Measurements from ENCODE around the gene MAST4. TPM values are rescaled to one million over a fixed set of nuclear protein-coding genes. Genes with fewer than 3 reads are reported as not detected.

The MAST4 gene
- polyA plus RNA-seq, 2 of the 4 experiments (the other 2 are of a cell fraction), result 1.2 to 5.8 TPM

- TF ChIP-seq ZNF302 (CRISPR knock-in tag; IDR thresholded peaks at IDR 0.05) (no peak), NR3C1 (IDR thresholded peaks at IDR 0.05) (no peak), EHF (CRISPR knock-in tag; IDR thresholded peaks at IDR 0.05) (no peak), E2F6 (IDR thresholded peaks at IDR 0.05; ENCODE audit: borderline replicate concordance, low read depth) (no peak)
Observed at GRCh38 chr5:66966439-66966838, 370.2 kb downstream of the MAST4 start (continued).

GRCh38 chr5:66967102-66967501 lies 370.9 kb downstream of the MAST4 start:
- 80% methylated on average over 3 of the region's 3 CpGs for WGBS (ENCODE audit: missing lambda C conversion rate)
- H3K9me3 ChIP-seq, result no peaks in the 10 kb centered on the region
- POLR2A ChIA-PET, result no interaction called here
- peaks cover 21% of the 10 kb centered on the region for H3K4me1 ChIP-seq
- no peak for ATAC-seq
- no peak overlapping the region for H3K4me3 ChIP-seq
- TF ChIP-seq FOSL2 (IDR thresholded peaks at IDR 0.05) (no peak), FOSL2 (CRISPR knock-in tag; IDR thresholded peaks at IDR 0.05) (no peak), BHLHE40 (IDR thresholded peaks at IDR 0.05; ENCODE audit: low read depth, low read length) (no peak), HOXA7 (CRISPR knock-in tag; IDR thresholded peaks at IDR 0.05) (no peak), NPAS2 (CRISPR knock-in tag; IDR thresholded peaks at IDR 0.05; ENCODE audit: borderline replicate concordance) (no peak), CBX2 (IDR thresholded peaks at IDR 0.05; ENCODE audit: borderline replicate concordance, low read depth) (no peak), ZSCAN20 (CRISPR knock-in tag; IDR thresholded peaks at IDR 0.05) (no peak), ZNF302 (CRISPR knock-in tag; IDR thresholded peaks at IDR 0.05) (no peak)
- no peak for DNase-seq (ENCODE audit: low read depth in 1 of 2, low spot score in 1 of 2)
- no peak for FAIRE-seq
- no peak overlapping the region; a peak in 1 of 6 replicates for H3K27ac ChIP-seq
- CTCF ChIA-PET, result interaction anchor here (1.0 kb wide), 1 partner anchor 11 kb away, joined by 3 read pairs; no protein-coding TSS in a partner anchor
- H3K4me2 ChIP-seq, result no peak overlapping the region

GRCh38 chr5:66967826-66968262 lies 371.7 kb downstream of the MAST4 start:
- no peak for ATAC-seq
- DNase-seq (ENCODE audit: low read depth in 1 of 2, low spot score in 1 of 2), result no peak
- no peak for TF ChIP-seq EHMT2 (IDR thresholded peaks at IDR 0.05; ENCODE audit: low read depth)
- no peak for TF ChIP-seq SREBF2 (IDR thresholded peaks at IDR 0.05)
- no peak for TF ChIP-seq MYC (IDR thresholded peaks at IDR 0.05; ENCODE audit: borderline replicate concordance, low read length)
- TF ChIP-seq PHF8 (IDR thresholded peaks at IDR 0.05; ENCODE audit: borderline replicate concordance, low read depth), result no peak
- no peak for TF ChIP-seq ZSCAN20 (CRISPR knock-in tag; IDR thresholded peaks at IDR 0.05)
- no peak for TF ChIP-seq POLR2AphosphoS2 (conservative IDR thresholded peaks at IDR 0.05; ENCODE audit: low read length)
- TF ChIP-seq RARB (CRISPR knock-in tag; IDR thresholded peaks at IDR 0.05), result no peak
- TF ChIP-seq MAFK (IDR thresholded peaks at IDR 0.05; ENCODE audit: partially characterized antibody), result no peak
- no peak for TF ChIP-seq HEYL (CRISPR knock-in tag; IDR thresholded peaks at IDR 0.05)
- TF ChIP-seq USF2 (IDR thresholded peaks at IDR 0.05), result no peak
- TF ChIP-seq NPAS2 (CRISPR knock-in tag; IDR thresholded peaks at IDR 0.05; ENCODE audit: borderline replicate concordance), result no peak
- no peak for TF ChIP-seq RCOR1 (IDR thresholded peaks at IDR 0.05; ENCODE audit: low read depth, low read length)
- 0 out of 3 replicates have a peak overlapping the region, but pooled peaks have one; percentile 17 for H3K4me2 ChIP-seq
- no peak overlapping the region for H3K4me3 ChIP-seq
- 53% methylated on average over 4 of the region's 4 CpGs for WGBS (ENCODE audit: missing lambda C conversion rate)
- FAIRE-seq, result no peak
- ChIA-PET CTCF (interaction anchor here (1.0 to 2.2 kb wide), 3 partner anchors 10 to 20 kb away, joined by 3 to 6 read pairs (median 3); no protein-coding TSS in a partner anchor), POLR2A (interaction anchor here (0.6 kb wide), 1 partner anchor 172 kb away, joined by 3 read pairs; no protein-coding TSS in a partner anchor)
- peaks cover 21% of the 10 kb centered on the region for H3K4me1 ChIP-seq
- H3K27ac ChIP-seq, result no peak overlapping the region
- no peaks in the 10 kb centered on the region for H3K9me3 ChIP-seq

GRCh38 chr5:66969484-66969883 lies 373.3 kb downstream of the MAST4 start:
- ATAC-seq (no peak), FAIRE-seq (no peak)

More at GRCh38 chr5:66969484-66969883, 373.3 kb downstream of the MAST4 start:
- no peak overlapping the region for H3K4me2 ChIP-seq
- H3K27ac ChIP-seq, result no peak overlapping the region
- H3K4me1 ChIP-seq, result peaks cover 12% of the 10 kb centered on the region
- H3K9me3 ChIP-seq, result no peaks in the 10 kb centered on the region
- H3K4me3 ChIP-seq, result no peak overlapping the region
- WGBS (ENCODE audit: missing lambda C conversion rate), result 96% methylated on average over 4 of the region's 4 CpGs
- no peak for DNase-seq (ENCODE audit: low read depth in 1 of 2, low spot score in 1 of 2)
- CTCF ChIA-PET, result interaction anchor here (2.2 to 2.4 kb wide), 2 partner anchors 9 to 12 kb away, joined by 6 read pairs; no protein-coding TSS in a partner anchor
- POLR2A ChIA-PET, result interaction anchor here (0.6 kb wide), 1 partner anchor 24 kb away, joined by 3 read pairs; no protein-coding TSS in a partner anchor
- TF ChIP-seq MAFK (IDR thresholded peaks at IDR 0.05; ENCODE audit: partially characterized antibody), result no peak
- no peak for TF ChIP-seq ZC3H11A (IDR thresholded peaks at IDR 0.05)
- TF ChIP-seq KDM1A (IDR thresholded peaks at IDR 0.05; ENCODE audit: low read depth), result no peak
- no peak for TF ChIP-seq PHF8 (IDR thresholded peaks at IDR 0.05; ENCODE audit: borderline replicate concordance, low read depth)
- no peak for TF ChIP-seq CEBPB (IDR thresholded peaks at IDR 0.05)
- TF ChIP-seq RFX5 (IDR thresholded peaks at IDR 0.05), result no peak
- TF ChIP-seq HOXB13 (CRISPR knock-in tag; IDR thresholded peaks at IDR 0.05; ENCODE audit: low read depth), result no peak
- TF ChIP-seq SREBF2 (IDR thresholded peaks at IDR 0.05), result no peak
- no peak for TF ChIP-seq TP53 (CRISPR knock-in tag; IDR thresholded peaks at IDR 0.05)
- no peak for TF ChIP-seq POLR2A (IDR thresholded peaks at IDR 0.05; ENCODE audit: low read length)
- TF ChIP-seq NR3C1 (IDR thresholded peaks at IDR 0.05), result no peak
- TF ChIP-seq FOSL2 (IDR thresholded peaks at IDR 0.05), result no peak
- TF ChIP-seq FOSL2 (CRISPR knock-in tag; IDR thresholded peaks at IDR 0.05), result no peak
- no peak for TF ChIP-seq HMGXB4 (CRISPR knock-in tag; IDR thresholded peaks at IDR 0.05; ENCODE audit: borderline replicate concordance)
- TF ChIP-seq JUN (IDR thresholded peaks at IDR 0.05), result no peak
- TF ChIP-seq RNF2 (IDR thresholded peaks at IDR 0.05; ENCODE audit: borderline replicate concordance, low read depth), result no peak

Data from A549 (cell line).